HCT116 (cell line): ENCODE data around the gene PCSK9. TPM values are rescaled to one million over a fixed set of nuclear protein-coding genes. Genes with fewer than 3 reads are reported as not detected.

ENCODE experiments used
- ATAC-seq: fragments of 200-7000 bp; cut with Tn5 transposase; 2 replicates; pipeline ENCODE4 v1.9.1; 2020; ENCODE audit warnings: mild to moderate bottlenecking, moderate library complexity
- BruUV-seq: library from RNA; stranded (reverse); fragments of 400-500 nt; replicated peaks from 2 replicates; lab custom pipeline; 2021; lab: Mats Ljungman, UMichigan
- CTCF ChIA-PET: fragments of 300-600 bp; sonication (Branson Sonifier 250); formaldehyde crosslinking; loops from one replicate; lab custom pipeline; 2021; ENCODE audit warnings: antibody characterized with exemption; lab: Charles Lee
- POLR2A ChIA-PET: fragments of 300-600, 350-600 bp; sonication (Branson Sonifier 250); formaldehyde crosslinking; loops from one replicate; lab custom pipeline; 2021; ENCODE audit warnings: antibody characterized with exemption; lab: Charles Lee
- RAD21 ChIA-PET, 2 experiments: fragments of 300-600 bp; sonication (Branson Sonifier 250); formaldehyde crosslinking; loops; one replicate each; lab custom pipeline; 2023; ENCODE audit warnings: low total read pairs in 2 of 2; ENCODE audit not compliant: uncharacterized antibody in 2 of 2, unreplicated experiment in 2 of 2, low non-redundant PET in 1 of 2; lab: Charles Lee
- DNase-seq: peaks from one replicate; pipeline ENCODE4 v3.0.0-alpha.2; 2010; ENCODE audit warnings: low read depth, low spot score
- H2AFZ ChIP-seq: fragments of 200-600 bp; shearing (Covaris generic), sonication (generic); 2 replicates; pipeline ENCODE4 v1.6.1; 2017; ENCODE audit warnings: low read depth, mixed run types, mixed read lengths, antibody characterized with exemption, low read length; ENCODE audit not compliant: poor library complexity, severe bottlenecking
- H3K27ac ChIP-seq: 2 replicates; pipeline ENCODE4 v1.5.1; 2012; ENCODE audit warnings: low read depth, low read length
- H3K27me3 ChIP-seq: fragments of 200-600 bp; sonication (generic); 2 replicates; pipeline ENCODE4 v1.6.1; 2016; ENCODE audit warnings: mixed run types, low read length, mixed read lengths; ENCODE audit not compliant: insufficient read depth
- H3K36me3 ChIP-seq, 2 experiments: fragments of 200-500 bp in 1 of 2; fragments of 200-600 bp in 1 of 2; sonication (Bioruptor generic) in 1 of 2; sonication (generic) in 1 of 2; 2 replicates each; pipeline versions ENCODE4 v1.5.1 to v1.6.1; 2014 to 2016; ENCODE audit warnings: low read length in 2 of 2, inconsistent platforms in 1 of 2, mixed read lengths in 1 of 2, mixed run types in 1 of 2; ENCODE audit not compliant: insufficient read depth in 2 of 2, control insufficient read depth in 1 of 2
- H3K4me1 ChIP-seq, 2 experiments: fragments of 200-600 bp in 1 of 2; sonication (generic) in 1 of 2; 2 replicates each; pipeline versions ENCODE4 v1.5.1 to v1.6.1; 2012 to 2017; ENCODE audit warnings: low read length in 2 of 2, inconsistent platforms in 1 of 2, mild to moderate bottlenecking in 1 of 2, mixed read lengths in 1 of 2, mixed run types in 1 of 2, moderate library complexity in 1 of 2; ENCODE audit not compliant: insufficient read depth in 2 of 2, control insufficient read depth in 1 of 2
- H3K4me2 ChIP-seq: fragments of 200-600 bp; sonication (generic); 2 replicates; pipeline ENCODE4 v1.6.1; 2017; ENCODE audit warnings: mixed run types, low read length, mixed read lengths
- H3K4me3 ChIP-seq, 2 experiments: fragments of 200-600 bp in 1 of 2; sonication (generic) in 1 of 2; replicated peaks in 1 of 2; 2 replicates each; pipeline ENCODE4 v1.5.1; 2011 to 2016; ENCODE audit warnings: low read length in 2 of 2, control low read depth in 1 of 2, low read depth in 1 of 2, mild to moderate bottlenecking in 1 of 2, mixed read lengths in 1 of 2, mixed run types in 1 of 2
- H3K79me2 ChIP-seq: fragments of 200-600 bp; sonication (generic); 2 replicates; pipeline ENCODE4 v1.6.1; 2017; ENCODE audit warnings: mild to moderate bottlenecking, mixed run types, low read length, moderate library complexity, mixed read lengths; ENCODE audit not compliant: insufficient read depth
- H3K9ac ChIP-seq: fragments of 200-600 bp; sonication (generic); 2 replicates; pipeline ENCODE4 v1.6.1; 2016; ENCODE audit warnings: low read length, mixed read lengths
- H3K9me2 ChIP-seq: fragments of 200-600 bp; sonication (generic), shearing (Covaris generic); 2 replicates; pipeline ENCODE4 v1.6.1; 2017; ENCODE audit warnings: mixed run types, mild to moderate bottlenecking, moderate library complexity; ENCODE audit not compliant: insufficient read depth
- H3K9me3 ChIP-seq, 2 experiments: fragments of 200-500 bp in 1 of 2; fragments of 200-600 bp in 1 of 2; sonication (Bioruptor generic) in 1 of 2; sonication (generic) in 1 of 2; 2 replicates each; pipeline ENCODE4 v1.6.1; 2014 to 2017; ENCODE audit warnings: low read length in 2 of 2, mixed read lengths in 2 of 2, inconsistent platforms in 1 of 2, low read depth in 1 of 2, mild to moderate bottlenecking in 1 of 2, mixed run types in 1 of 2, moderate library complexity in 1 of 2; ENCODE audit not compliant: control insufficient read depth in 1 of 2, insufficient read depth in 1 of 2
- H4K20me1 ChIP-seq: fragments of 200-600 bp; sonication (generic), shearing (Covaris generic); 2 replicates; pipeline ENCODE4 v1.6.1; 2017; ENCODE audit warnings: mixed run types, mild to moderate bottlenecking, moderate library complexity; ENCODE audit not compliant: insufficient read depth
- ATF3 ChIP-seq: IDR thresholded peaks from 2 replicates; pipeline ENCODE4 v1.6.1; 2012
- CEBPB ChIP-seq: IDR thresholded peaks from 2 replicates; pipeline ENCODE4 v1.6.1; 2012; ENCODE audit warnings: low read depth
- EGR1 ChIP-seq: IDR thresholded peaks from 2 replicates; pipeline ENCODE4 v1.6.1; 2012; ENCODE audit warnings: low read depth
- ELF1 ChIP-seq: IDR thresholded peaks from 2 replicates; pipeline ENCODE4 v1.6.1; 2012; ENCODE audit warnings: low read depth, borderline replicate concordance
- EZH2 ChIP-seq: fragments of 200-600 bp; sonication (generic); IDR thresholded peaks from 2 replicates; pipeline ENCODE4 v1.6.1; 2017; ENCODE audit warnings: antibody characterized with exemption, mixed run types
- MAX ChIP-seq: IDR thresholded peaks from 2 replicates; pipeline ENCODE4 v1.6.1; 2012
- POLR2A ChIP-seq: IDR thresholded peaks from 2 replicates; pipeline ENCODE4 v1.7.0; 2011; ENCODE audit warnings: borderline replicate concordance; ENCODE audit not compliant: insufficient read depth, insufficient read length; ENCODE audit errors: extremely low read depth
- POLR2AphosphoS5 ChIP-seq: IDR thresholded peaks from 2 replicates; pipeline ENCODE4 v1.6.1; 2011; ENCODE audit warnings: mild to moderate bottlenecking, low read depth, low read length, moderate library complexity
- RAD21 ChIP-seq: IDR thresholded peaks from 2 replicates; pipeline ENCODE4 v1.6.1; 2012; ENCODE audit warnings: low read depth, mild to moderate bottlenecking
- SRF ChIP-seq: IDR thresholded peaks from 2 replicates; pipeline ENCODE4 v1.6.1; 2012; ENCODE audit warnings: low read depth
- YY1 ChIP-seq: IDR thresholded peaks from 2 replicates; pipeline ENCODE4 v1.6.1; 2011; ENCODE audit warnings: low read length, low read depth, moderate library complexity, mild to moderate bottlenecking; ENCODE audit not compliant: insufficient replicate concordance; ENCODE audit errors: extremely low read depth
- ZBTB33 ChIP-seq: IDR thresholded peaks from 2 replicates; pipeline ENCODE4 v1.6.1; 2011; ENCODE audit warnings: mild to moderate bottlenecking, low read length, moderate library complexity; ENCODE audit not compliant: insufficient replicate concordance; ENCODE audit errors: extremely low read depth
- intact Hi-C: fragments of 100-400 bp; cut with micrococcal nuclease; formaldehyde crosslinking; loops from 2 replicates; pipeline ENCODE4 v1.10.0; 2022
- total RNA-seq: library from RNA; stranded (reverse); gene quantifications from one replicate; pipeline ENCODE4 v1.2.1, GENCODE V29; 2021; ENCODE audit not compliant: unreplicated experiment

Gene PCSK9
- total RNA-seq, 1 experiment from 2014 or later: 39.6 TPM

GRCh38 chr1:55044617-55045397 lies 5.5 kb downstream of the PCSK9 start:
- Histone ChIP-seq H3K27ac (no peak overlapping the region), H3K9me2 (no peaks in the 10 kb centered on the region), H2AFZ (no peak overlapping the region), H3K36me3 (0 out of 4 replicates have a peak, but pooled peaks cover 0 to 9% of the 10 kb centered on the region in 2 experiments), H4K20me1 (no peaks in the 10 kb centered on the region), H3K27me3 (no peaks in the 10 kb centered on the region), H3K4me2 (no peak overlapping the region), H3K4me3 (no peak overlapping the region), H3K79me2 (peaks cover 6% of the 10 kb centered on the region; the same call in 1 of the 2 replicates), H3K4me1 (peaks cover 0 to 15% of the 10 kb centered on the region in 2 experiments; a peak in 2 of 4 replicates), H3K9me3 (no peaks in the 10 kb centered on the region), H3K9ac (no peak overlapping the region)
- intact Hi-C loops: no loop called here
- TF ChIP-seq SRF: no peak
- no peak for TF ChIP-seq ATF3
- no peak for TF ChIP-seq CEBPB
- TF ChIP-seq EGR1: no peak
- RAD21 ChIA-PET: no interaction called here
- POLR2A ChIA-PET: no interaction called here
- ATAC-seq: no peak
- DNase-seq: no peak
- BruUV-seq: no TSS peak
- CTCF ChIA-PET: no interaction called here

GRCh38 chr1:55045430-55045829 lies 6.1 kb downstream of the PCSK9 start:
- Histone ChIP-seq H4K20me1 (no peaks in the 10 kb centered on the region), H3K4me2 (no peak overlapping the region), H3K4me3 (no peak overlapping the region), H3K9me3 (no peaks in the 10 kb centered on the region), H3K36me3 (0 out of 4 replicates have a peak, but pooled peaks cover 0 to 9% of the 10 kb centered on the region in 2 experiments), H3K4me1 (peaks cover 0 to 9% of the 10 kb centered on the region in 2 experiments; a peak in 2 of 4 replicates), H3K9me2 (no peaks in the 10 kb centered on the region), H3K9ac (no peak overlapping the region), H3K27ac (no peak overlapping the region), H2AFZ (no peak overlapping the region), H3K27me3 (no peaks in the 10 kb centered on the region), H3K79me2 (peaks cover 6% of the 10 kb centered on the region; the same call in 1 of the 2 replicates)
- ChIA-PET POLR2A (no interaction called here), RAD21 (no interaction called here), CTCF (no interaction called here)
- intact Hi-C loops: no loop called here
- no TSS peak for BruUV-seq
- ATAC-seq: no peak
- DNase-seq: no peak
- no peak for TF ChIP-seq ELF1
- no peak for TF ChIP-seq ATF3
- no peak for TF ChIP-seq ZBTB33
- no peak for TF ChIP-seq POLR2AphosphoS5
- no peak for TF ChIP-seq POLR2A
- no peak for TF ChIP-seq SRF
- TF ChIP-seq RAD21: no peak
- no peak for TF ChIP-seq EZH2
- no peak for TF ChIP-seq YY1
- TF ChIP-seq MAX: no peak
